Endodermal cell (in vitro differentiated cells): ENCODE data around the gene OGA. TPM values are rescaled to one million over a fixed set of nuclear protein-coding genes. Genes with fewer than 3 reads are reported as not detected.
A peak's percentile ranks its signal among the peaks of the same experiment; 100 is the strongest.

ENCODE experiments used
- DNase-seq: peaks from one replicate; pipeline ENCODE4 v3.0.0-alpha.2; 2017
- H3K27ac ChIP-seq: 2 replicates; pipeline ENCODE4 v1.5.1; 2013; ENCODE audit warnings: mild to moderate bottlenecking, low read depth, low read length, moderate library complexity
- H3K27me3 ChIP-seq: 2 replicates; pipeline ENCODE4 v1.6.1; 2013; ENCODE audit warnings: mild to moderate bottlenecking, low read length, moderate library complexity; ENCODE audit not compliant: insufficient read depth, control insufficient read depth, poor library complexity, severe bottlenecking
- H3K36me3 ChIP-seq: 2 replicates; pipeline ENCODE4 v1.7.0; 2013; ENCODE audit warnings: mild to moderate bottlenecking, low read length, moderate library complexity; ENCODE audit not compliant: control insufficient read depth, insufficient read depth
- H3K4me1 ChIP-seq: one replicate; pipeline ENCODE4 v1.7.0; 2013; ENCODE audit warnings: low read length; ENCODE audit not compliant: control insufficient read depth, insufficient read depth
- H3K4me3 ChIP-seq: 2 replicates; pipeline ENCODE4 v1.5.1; 2013; ENCODE audit warnings: mild to moderate bottlenecking, low read length, moderate library complexity
- H3K9ac ChIP-seq: 2 replicates; pipeline ENCODE4 v1.6.1; 2013; ENCODE audit warnings: mild to moderate bottlenecking, low read length, moderate library complexity; ENCODE audit not compliant: poor library complexity, severe bottlenecking; ENCODE audit errors: extremely low read depth
- H3K9me3 ChIP-seq: 2 replicates; pipeline ENCODE4 v1.6.1; 2013; ENCODE audit warnings: mild to moderate bottlenecking, low read length, moderate library complexity; ENCODE audit not compliant: control insufficient read depth
- H3K27ac Mint-ChIP-seq: 2 replicates; pipeline ENCODE4 v1.8.0; 2020; ENCODE audit warnings: mixed read lengths
- H3K27me3 Mint-ChIP-seq: 2 replicates; pipeline ENCODE4 v1.8.0; 2021; ENCODE audit warnings: mild to moderate bottlenecking, mixed read lengths; ENCODE audit not compliant: insufficient read depth
- H3K36me3 Mint-ChIP-seq: 2 replicates; pipeline ENCODE4 v1.8.0; 2020; ENCODE audit warnings: low read depth, mixed read lengths
- H3K4me1 Mint-ChIP-seq: 2 replicates; pipeline ENCODE4 v1.8.0; 2020; ENCODE audit warnings: mixed read lengths
- H3K4me3 Mint-ChIP-seq: 2 replicates; pipeline ENCODE4 v1.8.0; 2020; ENCODE audit warnings: mild to moderate bottlenecking, moderate library complexity, mixed read lengths
- H3K9me3 Mint-ChIP-seq: 2 replicates; pipeline ENCODE4 v1.8.0; 2020; ENCODE audit warnings: mild to moderate bottlenecking, mixed read lengths
- WGBS, 2 experiments: methylation state at CpG; one replicate each; pipeline versions ENCODE4 v1.1.5 to v1.1.7; 2013; ENCODE audit warnings: missing lambda C conversion rate in 2 of 2, mixed read lengths in 1 of 2; ENCODE audit not compliant: insufficient coverage in 1 of 2, insufficient read length in 1 of 2; 5-methylcytosine and 5-hydroxymethylcytosine counted together
- total RNA-seq, 2 donors: library from RNA; stranded (reverse); fragmentation: NEBNext Ultra II Directional in 1 of 2; extraction: Animal tissue kit (Norgen Biotek cat#: 25700) in 1 of 2; gene quantifications; 2 replicates in 1 of 2; 3 replicates in 1 of 2; pipeline ENCODE4 v1.2.1, GENCODE V29; 2021
- TF ChIP-seq, protein P1 (sequence below): fragments of 200-600 bp; sonication (generic); conservative IDR thresholded peaks from 2 replicates; pipeline ENCODE4 v1.5.0; 2021; ENCODE audit warnings: antibody characterized with exemption, mild to moderate bottlenecking

Gene OGA
- total RNA-seq, 2 donors from 2014 or later: 138 to 149 TPM

GRCh38 chr10:101816913-101817336, 1.3 kb downstream of the OGA start:
- Mint-ChIP-seq H3K9me3 (no peaks in the 10 kb centered on the region), H3K4me1 (peaks cover 19% of the 10 kb centered on the region), H3K27ac (peak overlapping the region; percentile 99), H3K4me3 (peak overlapping the region; percentile 96), H3K27me3 (no peaks in the 10 kb centered on the region), H3K36me3 (peaks cover 16% of the 10 kb centered on the region)
- Histone ChIP-seq H3K27me3 (no peaks in the 10 kb centered on the region), H3K4me3 (peak overlapping the region; percentile 96), H3K36me3 (peaks cover 17% of the 10 kb centered on the region), H3K9me3 (no peaks in the 10 kb centered on the region), H3K27ac (no peak overlapping the region), H3K9ac (peak overlapping the region; percentile 99), H3K4me1 (no peaks in the 10 kb centered on the region)
- TF ChIP-seq, protein P1, sequence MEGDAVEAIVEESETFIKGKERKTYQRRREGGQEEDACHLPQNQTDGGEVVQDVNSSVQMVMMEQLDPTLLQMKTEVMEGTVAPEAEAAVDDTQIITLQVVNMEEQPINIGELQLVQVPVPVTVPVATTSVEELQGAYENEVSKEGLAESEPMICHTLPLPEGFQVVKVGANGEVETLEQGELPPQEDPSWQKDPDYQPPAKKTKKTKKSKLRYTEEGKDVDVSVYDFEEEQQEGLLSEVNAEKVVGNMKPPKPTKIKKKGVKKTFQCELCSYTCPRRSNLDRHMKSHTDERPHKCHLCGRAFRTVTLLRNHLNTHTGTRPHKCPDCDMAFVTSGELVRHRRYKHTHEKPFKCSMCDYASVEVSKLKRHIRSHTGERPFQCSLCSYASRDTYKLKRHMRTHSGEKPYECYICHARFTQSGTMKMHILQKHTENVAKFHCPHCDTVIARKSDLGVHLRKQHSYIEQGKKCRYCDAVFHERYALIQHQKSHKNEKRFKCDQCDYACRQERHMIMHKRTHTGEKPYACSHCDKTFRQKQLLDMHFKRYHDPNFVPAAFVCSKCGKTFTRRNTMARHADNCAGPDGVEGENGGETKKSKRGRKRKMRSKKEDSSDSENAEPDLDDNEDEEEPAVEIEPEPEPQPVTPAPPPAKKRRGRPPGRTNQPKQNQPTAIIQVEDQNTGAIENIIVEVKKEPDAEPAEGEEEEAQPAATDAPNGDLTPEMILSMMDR: no peak
- WGBS, 2 experiments: 0 to 2% methylated on average over 14 of the region's 14 CpGs
- no peak for DNase-seq

DNA sequence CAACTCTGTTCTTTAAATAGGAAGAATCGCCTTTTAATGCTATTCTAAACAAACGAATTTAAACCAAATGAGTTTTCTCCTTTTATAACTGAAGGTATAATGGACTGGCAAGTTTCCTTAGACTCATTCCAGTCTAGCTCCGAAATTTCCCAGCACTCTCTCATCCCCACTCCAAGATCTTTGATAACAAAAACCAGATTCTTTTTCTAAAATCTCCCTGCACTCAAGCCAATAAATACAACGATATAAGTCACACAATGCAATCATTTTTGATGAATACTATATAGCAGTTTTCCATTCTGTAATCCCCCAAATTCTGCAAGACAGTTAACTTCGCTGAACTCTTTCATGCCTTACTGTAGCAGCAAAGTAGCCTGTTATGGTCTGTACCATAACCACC, 1.9 kb downstream of the OGA start:
- peak overlapping the region; percentile 62 for H3K27ac Mint-ChIP-seq
- 0 to 1% methylated on average over 4 to 5 of the region's 5 CpGs for WGBS, 2 experiments
- H3K4me1 ChIP-seq: no peaks in the 10 kb centered on the region

DNA sequence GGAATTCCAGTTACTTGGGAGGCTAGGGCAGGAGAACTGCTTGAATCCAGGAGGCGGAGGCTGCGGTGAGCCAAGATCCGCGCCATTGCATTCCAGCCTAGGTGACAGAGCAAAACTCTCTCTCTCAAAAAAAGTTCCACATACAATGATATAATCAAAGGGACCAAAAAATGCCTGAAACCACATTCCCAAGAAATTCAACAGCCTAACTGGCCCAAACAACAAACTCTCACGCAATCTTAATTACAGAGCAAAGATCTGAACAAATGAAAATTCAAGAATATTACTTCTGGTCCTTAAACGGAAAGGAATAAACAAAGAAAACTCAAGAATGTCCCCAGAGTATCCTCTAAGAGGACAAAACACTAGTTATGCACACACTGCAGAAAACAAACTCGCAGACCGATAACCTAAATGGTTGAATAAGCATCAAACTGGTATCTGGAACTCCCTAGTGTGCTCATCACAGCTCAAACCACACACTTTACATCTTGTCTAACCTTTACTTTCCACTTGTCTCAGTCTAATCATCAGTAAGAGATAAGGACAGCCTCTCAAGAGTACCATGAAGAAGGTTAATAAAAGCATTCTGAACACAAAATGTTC, 3.7 kb downstream of the OGA start:
- Histone ChIP-seq H3K4me3 (peak overlapping the region; percentile 96), H3K9ac (no peak overlapping the region), H3K4me1 (no peaks in the 10 kb centered on the region), H3K9me3 (no peaks in the 10 kb centered on the region), H3K27me3 (no peaks in the 10 kb centered on the region), H3K36me3 (peaks cover 41% of the 10 kb centered on the region), H3K27ac (no peak overlapping the region)
- H3K4me3 Mint-ChIP-seq: peak overlapping the region; percentile 96
- no peaks in the 10 kb centered on the region for H3K9me3 Mint-ChIP-seq
- peak overlapping the region; percentile 89 for H3K27ac Mint-ChIP-seq
- peaks cover 19% of the 10 kb centered on the region for H3K4me1 Mint-ChIP-seq
- peaks cover 34% of the 10 kb centered on the region for H3K36me3 Mint-ChIP-seq
- H3K27me3 Mint-ChIP-seq: no peaks in the 10 kb centered on the region
- TF ChIP-seq, protein P1: no peak
- WGBS, 2 experiments: 88% methylated on average over 6 to 8 of the region's 8 CpGs
- no peak for DNase-seq

More for the DNA sequence above, 1.9 kb downstream of the OGA start:
- H3K36me3 Mint-ChIP-seq: peaks cover 20% of the 10 kb centered on the region
- Histone ChIP-seq H3K4me3 (peak overlapping the region; percentile 96), H3K27ac (no peak overlapping the region), H3K27me3 (no peaks in the 10 kb centered on the region), H3K9ac (peak overlapping the region; percentile 99), H3K36me3 (peaks cover 23% of the 10 kb centered on the region), H3K9me3 (no peaks in the 10 kb centered on the region)
- no peak for DNase-seq
- H3K4me1 Mint-ChIP-seq: peaks cover 19% of the 10 kb centered on the region
- H3K27me3 Mint-ChIP-seq: no peaks in the 10 kb centered on the region
- H3K4me3 Mint-ChIP-seq: peak overlapping the region; percentile 96
- TF ChIP-seq, protein P1: no peak
- H3K9me3 Mint-ChIP-seq: no peaks in the 10 kb centered on the region
